Effector memory CD4-positive, alpha-beta T cell (primary cell): ENCODE measurements around the gene ECI2.

Source experiments
- DNase-seq, 3 donors: peaks; one replicate each; pipeline ENCODE4 v3.0.0-alpha.2; 2020
- H3K27ac ChIP-seq: 2 replicates; pipeline ENCODE4 v1.7.0; 2013; ENCODE audit warnings: mild to moderate bottlenecking, low read length, moderate library complexity; ENCODE audit not compliant: insufficient read depth, poor library complexity, severe bottlenecking
- H3K27me3 ChIP-seq: replicated peaks from 2 replicates; pipeline ENCODE4 v1.7.0; 2013; ENCODE audit warnings: mild to moderate bottlenecking, low read length; ENCODE audit not compliant: insufficient read depth, control insufficient read depth, poor library complexity, severe bottlenecking
- H3K36me3 ChIP-seq: 2 replicates; pipeline ENCODE4 v1.7.0; 2013; ENCODE audit warnings: mild to moderate bottlenecking, low read length, moderate library complexity; ENCODE audit not compliant: control insufficient read depth, insufficient read depth
- H3K4me1 ChIP-seq: 2 replicates; pipeline ENCODE4 v1.7.0; 2013; ENCODE audit warnings: low read length, mild to moderate bottlenecking; ENCODE audit not compliant: control insufficient read depth, insufficient read depth, poor library complexity, severe bottlenecking
- H3K4me3 ChIP-seq: 2 replicates; pipeline ENCODE4 v1.7.0; 2013; ENCODE audit warnings: low read length, low read depth, mild to moderate bottlenecking; ENCODE audit not compliant: insufficient read depth, poor library complexity, severe bottlenecking
- H3K9me3 ChIP-seq: 2 replicates; pipeline ENCODE4 v1.7.0; 2013; ENCODE audit warnings: mild to moderate bottlenecking, low read length, moderate library complexity; ENCODE audit not compliant: control insufficient read depth

ECI2 gene

GRCh38 chr6:4167833-4168232, 32.5 kb upstream of the ECI2 start:
- no peaks in the 10 kb centered on the region for H3K9me3 ChIP-seq
- H3K36me3 ChIP-seq: no peaks in the 10 kb centered on the region
- no peak overlapping the region for H3K4me3 ChIP-seq
- no peaks in the 10 kb centered on the region for H3K4me1 ChIP-seq
- DNase-seq: no peak
- H3K27me3 ChIP-seq: no peaks in the 10 kb centered on the region
- no peak overlapping the region for H3K27ac ChIP-seq

GRCh38 chr6:4167123-4167522, 31.7 kb upstream of the ECI2 start:
- Histone ChIP-seq H3K9me3 (no peaks in the 10 kb centered on the region), H3K4me3 (no peak overlapping the region), H3K27me3 (no peaks in the 10 kb centered on the region), H3K36me3 (no peaks in the 10 kb centered on the region), H3K27ac (no peak overlapping the region), H3K4me1 (no peaks in the 10 kb centered on the region)
- no peak for DNase-seq

DNA sequence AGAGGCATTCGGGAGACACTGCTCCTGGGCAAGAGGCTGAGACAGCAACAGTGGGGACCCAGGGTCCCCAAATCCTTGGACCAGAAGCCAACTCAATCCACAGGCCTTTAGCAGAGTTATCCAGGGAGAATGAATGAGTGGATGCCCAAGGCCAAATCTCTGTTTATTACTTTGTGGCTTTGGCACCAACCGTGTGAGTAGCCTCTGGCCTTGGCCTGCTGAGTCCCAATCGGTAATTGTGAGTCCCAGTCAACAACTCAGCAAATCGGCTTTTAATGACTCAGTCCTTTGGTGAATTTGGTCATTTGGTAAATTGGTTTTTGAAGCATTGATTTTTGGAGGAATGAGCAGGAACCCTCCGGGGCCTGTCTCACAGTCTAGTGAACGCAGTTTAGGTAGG, 29.1 kb upstream of the ECI2 start:
- Histone ChIP-seq H3K4me1 (no peaks in the 10 kb centered on the region), H3K9me3 (no peaks in the 10 kb centered on the region), H3K4me3 (no peak overlapping the region), H3K27ac (no peak overlapping the region), H3K36me3 (no peaks in the 10 kb centered on the region), H3K27me3 (no peaks in the 10 kb centered on the region)
- DNase-seq: no peak

GRCh38 chr6:4164117-4164442, 28.7 kb upstream of the ECI2 start:
- no peak overlapping the region for H3K27ac ChIP-seq
- H3K27me3 ChIP-seq: no peaks in the 10 kb centered on the region
- H3K36me3 ChIP-seq: no peaks in the 10 kb centered on the region
- H3K4me3 ChIP-seq: no peak overlapping the region
- no peak for DNase-seq
- H3K9me3 ChIP-seq: no peaks in the 10 kb centered on the region
- H3K4me1 ChIP-seq: no peaks in the 10 kb centered on the region

- H3K27ac ChIP-seq: no peak overlapping the region
- DNase-seq: no peak
- no peaks in the 10 kb centered on the region for H3K36me3 ChIP-seq
- H3K4me1 ChIP-seq: no peaks in the 10 kb centered on the region
- no peaks in the 10 kb centered on the region for H3K27me3 ChIP-seq
- H3K9me3 ChIP-seq: no peaks in the 10 kb centered on the region
- H3K4me3 ChIP-seq: no peak overlapping the region
Measured at GRCh38 chr6:4163408-4164116, 28.2 kb upstream of the ECI2 start.

DNA sequence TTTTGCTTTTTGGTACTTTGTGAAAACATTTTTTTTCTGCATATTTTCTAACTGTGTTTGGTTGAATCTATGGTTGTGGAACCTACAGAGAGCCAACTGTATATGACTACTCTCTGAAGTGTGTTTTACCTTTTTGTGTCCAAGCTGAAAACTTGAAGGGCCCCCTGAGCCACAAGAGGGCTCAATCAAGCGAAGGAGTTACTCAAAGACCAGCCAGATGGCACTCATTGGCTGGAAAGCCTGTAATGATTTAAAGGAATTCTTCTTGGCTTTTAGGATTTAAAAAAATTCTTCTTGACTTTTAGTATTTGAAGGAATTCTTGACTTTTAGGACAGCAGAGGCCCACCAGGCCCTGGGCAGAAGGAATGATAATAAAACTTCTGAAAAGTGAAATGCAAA, 27.0 kb upstream of the ECI2 start:
- DNase-seq: no peak
- Histone ChIP-seq H3K27me3 (no peaks in the 10 kb centered on the region), H3K4me1 (no peaks in the 10 kb centered on the region), H3K9me3 (no peaks in the 10 kb centered on the region), H3K4me3 (no peak overlapping the region), H3K27ac (no peak overlapping the region), H3K36me3 (no peaks in the 10 kb centered on the region)

GRCh38 chr6:4159491-4159890, 24.1 kb upstream of the ECI2 start:
- no peak overlapping the region for H3K27ac ChIP-seq
- no peak overlapping the region for H3K4me3 ChIP-seq
- no peaks in the 10 kb centered on the region for H3K9me3 ChIP-seq
- DNase-seq: no peak
- H3K27me3 ChIP-seq: no peaks in the 10 kb centered on the region
- H3K4me1 ChIP-seq: no peaks in the 10 kb centered on the region
- H3K36me3 ChIP-seq: no peaks in the 10 kb centered on the region

DNA sequence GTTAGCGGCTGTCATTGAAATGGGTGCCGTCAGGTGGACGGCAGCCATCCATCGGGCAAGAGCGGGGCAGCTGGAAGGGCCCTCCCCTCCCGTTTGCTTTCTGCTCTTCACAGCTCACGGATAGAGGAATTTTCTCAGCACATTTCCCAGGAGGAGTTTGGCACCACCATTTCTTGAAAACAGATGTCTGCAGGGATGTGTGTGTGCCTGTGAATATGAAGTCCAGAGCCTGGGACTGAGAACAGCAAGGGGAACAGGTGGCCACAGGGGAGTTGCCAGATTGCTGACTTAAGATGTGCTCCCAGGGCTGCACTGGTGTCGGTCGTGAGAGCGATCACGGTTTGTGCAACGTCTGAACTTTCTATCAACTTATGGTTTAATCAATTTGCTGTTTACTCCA, 22.1 kb upstream of the ECI2 start:
- no peak overlapping the region for H3K27ac ChIP-seq
- no peaks in the 10 kb centered on the region for H3K27me3 ChIP-seq
- no peaks in the 10 kb centered on the region for H3K4me1 ChIP-seq
- no peaks in the 10 kb centered on the region for H3K9me3 ChIP-seq
- no peaks in the 10 kb centered on the region for H3K36me3 ChIP-seq
- no peak overlapping the region for H3K4me3 ChIP-seq
- DNase-seq: no peak

DNA sequence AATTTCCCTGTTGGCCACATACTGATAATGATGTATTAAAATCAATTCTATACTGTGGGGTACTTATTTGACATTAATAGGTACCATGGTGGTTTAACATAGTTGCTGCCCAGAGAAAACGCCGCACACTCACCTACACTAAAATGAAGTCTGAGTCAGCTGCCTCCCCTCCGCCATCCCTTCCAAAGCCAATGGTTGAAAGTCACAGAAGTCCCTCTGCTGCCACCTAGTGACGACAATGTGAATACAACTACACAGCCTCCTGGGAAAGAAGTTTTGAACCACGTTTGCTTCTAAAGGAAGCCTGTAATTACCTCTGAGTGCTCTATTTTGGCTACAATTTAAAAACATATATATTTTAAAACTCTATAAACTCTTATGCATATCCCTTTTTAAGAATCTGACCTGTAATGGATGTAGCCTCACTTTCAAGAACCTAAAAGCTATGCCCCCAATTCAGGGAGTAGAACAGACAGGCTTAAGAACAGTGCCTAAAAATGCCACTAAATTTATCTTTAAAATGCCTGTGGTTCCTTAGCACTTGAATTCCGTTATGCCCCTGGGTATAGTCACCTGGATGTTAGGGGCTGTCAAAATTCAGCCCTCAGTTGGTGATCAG, 20.6 kb upstream of the ECI2 start:
- no peaks in the 10 kb centered on the region for H3K36me3 ChIP-seq
- no peaks in the 10 kb centered on the region for H3K4me1 ChIP-seq
- no peaks in the 10 kb centered on the region for H3K27me3 ChIP-seq
- no peak overlapping the region for H3K4me3 ChIP-seq
- DNase-seq: peak; percentile 45 to 69 (median 59)
- no peaks in the 10 kb centered on the region for H3K9me3 ChIP-seq
- no peak overlapping the region for H3K27ac ChIP-seq

- H3K4me1 ChIP-seq: no peaks in the 10 kb centered on the region
- H3K36me3 ChIP-seq: no peaks in the 10 kb centered on the region
- no peaks in the 10 kb centered on the region for H3K9me3 ChIP-seq
- DNase-seq: no peak
- H3K4me3 ChIP-seq: no peak overlapping the region
- H3K27me3 ChIP-seq: no peaks in the 10 kb centered on the region
- H3K27ac ChIP-seq: no peak overlapping the region
Measured at GRCh38 chr6:4153514-4153985, 18.2 kb upstream of the ECI2 start.
